Upper lobe of left lung (tissue), 4 donors: ENCODE measurements around the gene CRISP1.

Experiments used
- POLR2A ChIP-seq, 4 donors: fragments of 450-650 bp; IDR thresholded peaks; one replicate each; pipeline ENCODE4 v1.5.1; 2016 to 2017; ENCODE audit warnings: antibody characterized with exemption in 4 of 4, mild to moderate bottlenecking in 2 of 4
- TF ChIP-seq, protein P1 (sequence below), 6 experiments: fragments of 450-650 bp in 4 of 6; fragments of 200-600 bp in 2 of 6; sonication (generic) in 2 of 6; IDR thresholded peaks; one replicate each; pipeline ENCODE4 v1.5.1; 2016 to 2019; ENCODE audit warnings: antibody characterized with exemption in 6 of 6

DNA sequence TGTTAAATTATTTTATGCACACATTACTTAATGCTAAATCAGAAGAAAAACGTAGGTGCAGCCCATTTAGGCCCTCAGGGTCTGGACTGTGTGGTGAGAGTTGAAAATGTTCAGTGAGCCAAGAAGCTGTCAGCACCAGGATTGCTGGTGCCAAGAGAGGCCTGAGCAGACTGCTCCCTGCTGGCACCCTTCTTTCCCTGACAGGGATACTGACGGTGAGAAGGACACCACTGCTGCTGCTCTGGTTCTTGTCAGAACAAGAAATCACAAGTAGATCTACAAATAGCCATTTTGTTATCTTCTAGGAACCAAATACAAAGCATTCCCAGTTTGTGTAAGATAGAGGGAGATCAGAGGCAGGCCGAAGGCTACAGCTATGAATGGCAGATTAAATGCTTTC lies 48.7 kb upstream of the CRISP1 start:
- no peak for TF ChIP-seq POLR2A (IDR thresholded peaks at IDR 0.05)
- TF ChIP-seq, protein P1, sequence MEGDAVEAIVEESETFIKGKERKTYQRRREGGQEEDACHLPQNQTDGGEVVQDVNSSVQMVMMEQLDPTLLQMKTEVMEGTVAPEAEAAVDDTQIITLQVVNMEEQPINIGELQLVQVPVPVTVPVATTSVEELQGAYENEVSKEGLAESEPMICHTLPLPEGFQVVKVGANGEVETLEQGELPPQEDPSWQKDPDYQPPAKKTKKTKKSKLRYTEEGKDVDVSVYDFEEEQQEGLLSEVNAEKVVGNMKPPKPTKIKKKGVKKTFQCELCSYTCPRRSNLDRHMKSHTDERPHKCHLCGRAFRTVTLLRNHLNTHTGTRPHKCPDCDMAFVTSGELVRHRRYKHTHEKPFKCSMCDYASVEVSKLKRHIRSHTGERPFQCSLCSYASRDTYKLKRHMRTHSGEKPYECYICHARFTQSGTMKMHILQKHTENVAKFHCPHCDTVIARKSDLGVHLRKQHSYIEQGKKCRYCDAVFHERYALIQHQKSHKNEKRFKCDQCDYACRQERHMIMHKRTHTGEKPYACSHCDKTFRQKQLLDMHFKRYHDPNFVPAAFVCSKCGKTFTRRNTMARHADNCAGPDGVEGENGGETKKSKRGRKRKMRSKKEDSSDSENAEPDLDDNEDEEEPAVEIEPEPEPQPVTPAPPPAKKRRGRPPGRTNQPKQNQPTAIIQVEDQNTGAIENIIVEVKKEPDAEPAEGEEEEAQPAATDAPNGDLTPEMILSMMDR (IDR thresholded peaks at IDR 0.05): no peak
